OCI-LY1 (cell line): ENCODE measurements around the gene TGM2.

Source experiments
- EZH2 ChIP-seq: fragments of 200-600 bp; sonication (generic), shearing (Covaris generic); IDR thresholded peaks from 2 replicates; pipeline ENCODE4 v1.8.0; 2017; ENCODE audit warnings: borderline replicate concordance, mixed run types, mild to moderate bottlenecking, antibody characterized with exemption, low read length, moderate library complexity, mixed read lengths
- TF ChIP-seq, protein P1 (sequence below): fragments of 200-600 bp; sonication (generic), shearing (Covaris generic); IDR thresholded peaks from 2 replicates; pipeline ENCODE4 v1.5.1; 2017; ENCODE audit warnings: mild to moderate bottlenecking, antibody characterized with exemption, low read length, moderate library complexity, mixed read lengths

DNA sequence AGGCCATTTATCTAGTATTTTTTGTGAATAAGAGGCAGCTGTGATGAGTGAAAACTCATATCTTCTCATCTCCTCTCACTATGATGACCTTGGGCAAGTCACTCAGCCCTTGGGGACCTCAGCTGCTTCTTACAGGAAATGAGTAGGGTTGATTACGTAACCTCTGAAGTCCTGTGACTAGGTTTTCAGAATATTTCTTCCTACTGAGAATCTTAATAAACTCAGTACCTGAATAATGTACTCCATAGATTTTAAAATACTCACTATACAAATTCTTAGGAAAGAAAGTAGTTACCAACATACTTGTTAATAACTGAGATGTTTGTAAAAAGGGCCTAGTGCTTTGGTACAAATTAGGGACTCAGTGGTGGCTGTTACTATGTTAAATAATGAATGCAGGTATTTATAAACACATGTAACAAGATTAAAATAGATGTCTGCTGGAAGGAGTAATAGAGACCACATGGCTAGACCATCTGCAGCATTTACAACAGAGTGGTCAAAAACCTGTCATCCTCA is 70.6 kb downstream of the TGM2 start:
- TF ChIP-seq, protein P1, sequence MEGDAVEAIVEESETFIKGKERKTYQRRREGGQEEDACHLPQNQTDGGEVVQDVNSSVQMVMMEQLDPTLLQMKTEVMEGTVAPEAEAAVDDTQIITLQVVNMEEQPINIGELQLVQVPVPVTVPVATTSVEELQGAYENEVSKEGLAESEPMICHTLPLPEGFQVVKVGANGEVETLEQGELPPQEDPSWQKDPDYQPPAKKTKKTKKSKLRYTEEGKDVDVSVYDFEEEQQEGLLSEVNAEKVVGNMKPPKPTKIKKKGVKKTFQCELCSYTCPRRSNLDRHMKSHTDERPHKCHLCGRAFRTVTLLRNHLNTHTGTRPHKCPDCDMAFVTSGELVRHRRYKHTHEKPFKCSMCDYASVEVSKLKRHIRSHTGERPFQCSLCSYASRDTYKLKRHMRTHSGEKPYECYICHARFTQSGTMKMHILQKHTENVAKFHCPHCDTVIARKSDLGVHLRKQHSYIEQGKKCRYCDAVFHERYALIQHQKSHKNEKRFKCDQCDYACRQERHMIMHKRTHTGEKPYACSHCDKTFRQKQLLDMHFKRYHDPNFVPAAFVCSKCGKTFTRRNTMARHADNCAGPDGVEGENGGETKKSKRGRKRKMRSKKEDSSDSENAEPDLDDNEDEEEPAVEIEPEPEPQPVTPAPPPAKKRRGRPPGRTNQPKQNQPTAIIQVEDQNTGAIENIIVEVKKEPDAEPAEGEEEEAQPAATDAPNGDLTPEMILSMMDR, result no peak
- no peak for TF ChIP-seq EZH2
